Neural progenitor cell (in vitro differentiated cells): ENCODE data around the gene GTPBP10. TPM values are rescaled to one million over a fixed set of nuclear protein-coding genes. Genes with fewer than 3 reads are reported as not detected.

Experiments used
- DNase-seq: peaks from one replicate; pipeline ENCODE4 v3.0.0-alpha.2; 2016; ENCODE audit warnings: low spot score
- H2AFZ ChIP-seq: fragments of 200-600 bp; sonication (generic); replicated peaks from 2 replicates; pipeline ENCODE4 v1.6.1; 2016; ENCODE audit warnings: antibody characterized with exemption
- H3F3A ChIP-seq: fragments of 200-600 bp; sonication (generic); 2 replicates; pipeline ENCODE4 v1.6.1; 2016; ENCODE audit warnings: antibody characterized with exemption, low read depth
- H3K27ac ChIP-seq: fragments of 200-600 bp; sonication (generic); 2 replicates; pipeline ENCODE4 v1.5.1; 2016; ENCODE audit warnings: mild to moderate bottlenecking
- H3K27me3 ChIP-seq: fragments of 200-600 bp; sonication (generic); 2 replicates; pipeline ENCODE4 v1.6.1; 2016; ENCODE audit warnings: mild to moderate bottlenecking, moderate library complexity
- H3K36me3 ChIP-seq: fragments of 200-600 bp; sonication (generic); 2 replicates; pipeline ENCODE4 v1.5.1; 2016
- H3K4me1 ChIP-seq: fragments of 200-600 bp; sonication (generic); 2 replicates; pipeline ENCODE4 v1.6.1; 2016; ENCODE audit warnings: mixed run types
- H3K4me2 ChIP-seq: fragments of 200-600 bp; sonication (generic); 2 replicates; pipeline ENCODE4 v1.6.1; 2016
- H3K4me3 ChIP-seq: fragments of 200-600 bp; sonication (generic); 2 replicates; pipeline ENCODE4 v1.5.1; 2016
- H3K79me2 ChIP-seq: fragments of 200-600 bp; sonication (generic); 2 replicates; pipeline ENCODE4 v1.6.1; 2016; ENCODE audit warnings: low read depth
- H3K9ac ChIP-seq: fragments of 200-600 bp; sonication (generic); 2 replicates; pipeline ENCODE4 v1.6.1; 2016
- H3K9me3 ChIP-seq: fragments of 200-600 bp; sonication (generic); 2 replicates; pipeline ENCODE4 v1.5.1; 2016; ENCODE audit warnings: low read depth
- H4K20me1 ChIP-seq: fragments of 200-600 bp; sonication (generic); 2 replicates; pipeline ENCODE4 v1.6.1; 2016; ENCODE audit warnings: low read depth
- H3K27ac Mint-ChIP-seq: 3 replicates; pipeline ENCODE4 v1.8.0; 2021; ENCODE audit warnings: mixed read lengths
- H3K27me3 Mint-ChIP-seq: 2 replicates; pipeline ENCODE4 v1.8.0; 2022; ENCODE audit warnings: low read depth, mild to moderate bottlenecking, inconsistent platforms, moderate library complexity, mixed read lengths; ENCODE audit not compliant: insufficient read depth
- H3K36me3 Mint-ChIP-seq: 3 replicates; pipeline ENCODE4 v1.8.0; 2021; ENCODE audit warnings: mixed read lengths
- H3K4me1 Mint-ChIP-seq: 3 replicates; pipeline ENCODE4 v1.8.0; 2021; ENCODE audit warnings: mixed read lengths
- H3K4me3 Mint-ChIP-seq: 3 replicates; pipeline ENCODE4 v1.8.0; 2021; ENCODE audit warnings: mild to moderate bottlenecking, moderate library complexity, mixed read lengths
- H3K9me3 Mint-ChIP-seq: 3 replicates; pipeline ENCODE4 v1.8.0; 2020; ENCODE audit warnings: mixed read lengths
- CTCF ChIP-seq: fragments of 200-600 bp; sonication (generic); IDR thresholded peaks from 2 replicates; pipeline ENCODE4 v1.5.1; 2017; ENCODE audit warnings: antibody characterized with exemption, mild to moderate bottlenecking
- EZH2 ChIP-seq: fragments of 200-600 bp; sonication (generic); IDR thresholded peaks from 2 replicates; pipeline ENCODE4 v1.6.1; 2017; ENCODE audit warnings: antibody characterized with exemption, mild to moderate bottlenecking, moderate library complexity
- EZH2phosphoT487 ChIP-seq: fragments of 200-600 bp; sonication (generic); IDR thresholded peaks from 2 replicates; pipeline ENCODE4 v1.6.1; 2017; ENCODE audit warnings: antibody characterized with exemption
- total RNA-seq: library from RNA; depleted of rRNA; stranded (reverse); fragments of >200 nt; gene quantifications from 2 replicates; pipeline ENCODE4 v1.2.3, GENCODE V29; 2015; ENCODE audit warnings: low replicate concordance

Gene GTPBP10
- total RNA-seq, 1 donor from 2014 or later: 29.9 TPM

- no peaks in the 10 kb centered on the region for H3F3A ChIP-seq
- no peak overlapping the region for H3K9ac ChIP-seq
- no peak overlapping the region for H3K4me3 ChIP-seq
- no peaks in the 10 kb centered on the region for H3K4me1 ChIP-seq
- H3K79me2 ChIP-seq: no peaks in the 10 kb centered on the region
- H3K27ac ChIP-seq: no peak overlapping the region
- no peak for DNase-seq
- Mint-ChIP-seq H3K4me3 (no peak overlapping the region), H3K27me3 (peaks cover under 1% of the 10 kb centered on the region), H3K4me1 (no peaks in the 10 kb centered on the region), H3K27ac (no peak overlapping the region), H3K36me3 (no peaks in the 10 kb centered on the region), H3K9me3 (no peaks in the 10 kb centered on the region)
- H3K27me3 ChIP-seq: no peaks in the 10 kb centered on the region
- H4K20me1 ChIP-seq: no peaks in the 10 kb centered on the region
- no peak overlapping the region for H2AFZ ChIP-seq
- TF ChIP-seq CTCF: no peak
- no peak for TF ChIP-seq EZH2phosphoT487
- TF ChIP-seq EZH2: no peak
- no peak overlapping the region for H3K4me2 ChIP-seq
- no peaks in the 10 kb centered on the region for H3K36me3 ChIP-seq
- H3K9me3 ChIP-seq: no peaks in the 10 kb centered on the region
Measured at GRCh38 chr7:90309872-90310271, 36.6 kb upstream of the GTPBP10 start.

GRCh38 chr7:90311175-90311574 is 35.3 kb upstream of the GTPBP10 start:
- Mint-ChIP-seq H3K4me3 (no peak overlapping the region), H3K27ac (no peak overlapping the region), H3K27me3 (no peaks in the 10 kb centered on the region), H3K4me1 (no peaks in the 10 kb centered on the region), H3K36me3 (no peaks in the 10 kb centered on the region), H3K9me3 (no peaks in the 10 kb centered on the region)
- no peaks in the 10 kb centered on the region for H4K20me1 ChIP-seq
- no peak overlapping the region for H2AFZ ChIP-seq
- TF ChIP-seq CTCF (no peak), EZH2 (no peak), EZH2phosphoT487 (no peak)
- no peaks in the 10 kb centered on the region for H3K79me2 ChIP-seq
- H3K27ac ChIP-seq: no peak overlapping the region
- H3K36me3 ChIP-seq: no peaks in the 10 kb centered on the region
- H3K4me1 ChIP-seq: no peaks in the 10 kb centered on the region
- peaks cover under 1% of the 10 kb centered on the region for H3K27me3 ChIP-seq
- H3K4me2 ChIP-seq: no peak overlapping the region
- no peaks in the 10 kb centered on the region for H3F3A ChIP-seq
- no peaks in the 10 kb centered on the region for H3K9me3 ChIP-seq
- no peak for DNase-seq
- no peak overlapping the region for H3K9ac ChIP-seq
- no peak overlapping the region for H3K4me3 ChIP-seq

GRCh38 chr7:90312745-90313144 is 33.8 kb upstream of the GTPBP10 start:
- Histone ChIP-seq H3K4me3 (no peak overlapping the region), H3K4me2 (no peak overlapping the region), H2AFZ (no peak overlapping the region), H3F3A (no peaks in the 10 kb centered on the region), H3K27me3 (peaks cover 14% of the 10 kb centered on the region), H3K79me2 (no peaks in the 10 kb centered on the region), H3K9ac (no peak overlapping the region), H3K27ac (no peak overlapping the region), H3K36me3 (no peaks in the 10 kb centered on the region), H4K20me1 (no peaks in the 10 kb centered on the region), H3K4me1 (no peaks in the 10 kb centered on the region), H3K9me3 (no peaks in the 10 kb centered on the region)
- Mint-ChIP-seq H3K9me3 (no peaks in the 10 kb centered on the region), H3K4me3 (no peak overlapping the region), H3K4me1 (no peaks in the 10 kb centered on the region), H3K36me3 (no peaks in the 10 kb centered on the region), H3K27me3 (no peaks in the 10 kb centered on the region), H3K27ac (no peak overlapping the region)
- peak; percentile 21 for DNase-seq
- TF ChIP-seq CTCF (peak; percentile 48), EZH2phosphoT487 (no peak)

GRCh38 chr7:90313907-90314306 is 32.6 kb upstream of the GTPBP10 start:
- H3K9me3 ChIP-seq: no peaks in the 10 kb centered on the region
- H3K27me3 Mint-ChIP-seq: no peaks in the 10 kb centered on the region
- no peaks in the 10 kb centered on the region for H3K36me3 ChIP-seq
- no peak overlapping the region for H3K27ac Mint-ChIP-seq
- no peak for DNase-seq
- TF ChIP-seq EZH2: no peak
- TF ChIP-seq CTCF: no peak
- TF ChIP-seq EZH2phosphoT487: no peak
- H3K9ac ChIP-seq: no peak overlapping the region
- H3K4me3 Mint-ChIP-seq: no peak overlapping the region
- H3K79me2 ChIP-seq: no peaks in the 10 kb centered on the region
- H3K4me1 Mint-ChIP-seq: no peaks in the 10 kb centered on the region
- H3K36me3 Mint-ChIP-seq: no peaks in the 10 kb centered on the region
- no peak overlapping the region for H3K4me2 ChIP-seq
- H3K4me1 ChIP-seq: no peaks in the 10 kb centered on the region
- H2AFZ ChIP-seq: no peak overlapping the region
- H3K4me3 ChIP-seq: no peak overlapping the region
- peaks cover 26% of the 10 kb centered on the region for H3K27me3 ChIP-seq
- no peaks in the 10 kb centered on the region for H3K9me3 Mint-ChIP-seq
- H3K27ac ChIP-seq: no peak overlapping the region
- H3F3A ChIP-seq: no peaks in the 10 kb centered on the region
- no peaks in the 10 kb centered on the region for H4K20me1 ChIP-seq
